Measurements from ENCODE around the gene MAD1L1. TPM values are rescaled to one million over a fixed set of nuclear protein-coding genes. Genes with fewer than 3 reads are reported as not detected.

MAD1L1 gene
- total and polyA plus RNA-seq, 2 donors (not counting 1 experiment from before 2014, with no cell fraction given) = 9.8 to 29.4 TPM

DNA sequence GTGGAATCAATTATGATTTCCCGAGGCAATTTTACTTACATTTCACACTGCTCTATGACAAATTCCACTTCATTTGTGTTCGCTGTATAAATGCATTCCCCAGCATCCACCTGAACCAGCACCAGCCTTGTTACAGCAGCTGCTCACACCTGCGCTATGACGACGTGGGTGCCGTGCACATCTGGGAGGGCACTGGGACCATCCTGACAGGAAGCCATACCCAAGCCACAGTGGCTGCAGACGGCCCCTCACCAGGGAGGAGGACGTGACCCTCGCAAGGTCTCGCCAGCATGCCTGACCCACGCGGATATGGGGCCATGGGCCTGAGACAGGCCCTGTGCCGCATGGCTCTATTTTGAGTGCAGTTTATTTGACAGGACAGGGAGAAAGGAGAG lies 201.3 kb downstream of the MAD1L1 start:
- TF ChIP-seq CTCF (conservative IDR thresholded peaks at IDR 0.05 in 1 of 2, IDR thresholded peaks at IDR 0.05 in 1 of 2; ENCODE audit: low read depth in 1 of 2, low read length in 2 of 2) = no peak
- TF ChIP-seq EZH2 (IDR thresholded peaks at IDR 0.05; ENCODE audit: low read length, missing control alignments) = no peak
- Histone ChIP-seq H3K9me3 (ENCODE audit: control insufficient read depth, insufficient read depth, low read depth, low read length) (no peaks in the 10 kb centered on the region), H4K20me1 (ENCODE audit: control insufficient read depth, extremely low read depth, insufficient read depth, low read length) (no peaks in the 10 kb centered on the region), H3K4me1 (ENCODE audit: control insufficient read depth, extremely low read depth, insufficient read depth, low read length) (no peaks in the 10 kb centered on the region), H2AFZ (ENCODE audit: low read length) (no peak overlapping the region), H3K27me3 (ENCODE audit: control insufficient read depth, insufficient read depth, low read length) (no peaks in the 10 kb centered on the region), H3K9ac (ENCODE audit: insufficient read depth, low read length) (no peak overlapping the region), H3K36me3 (ENCODE audit: control insufficient read depth, insufficient read depth, low read length) (no peaks in the 10 kb centered on the region), H3K27ac (ENCODE audit: insufficient read depth, low read length) (no peak overlapping the region), H3K4me3 (replicated peaks in 1 of 4; ENCODE audit: control extremely low read depth in 1 of 4, insufficient read depth in 1 of 4, low read depth in 3 of 4, low read length in 4 of 4) (no peak overlapping the region), H3K79me2 (ENCODE audit: control insufficient read depth, insufficient read depth, low read length) (no peaks in the 10 kb centered on the region), H3K4me2 (ENCODE audit: extremely low read depth, insufficient read depth, low read length) (no peak overlapping the region)
- DNase-seq (ENCODE audit: low read depth in 2 of 2) = no peak

GRCh38 chr7:2030475-2031450 lies 202.0 kb downstream of the MAD1L1 start:
- H3K4me2 ChIP-seq (ENCODE audit: extremely low read depth, insufficient read depth, low read length) = no peak overlapping the region
- no peak overlapping the region for H3K9ac ChIP-seq (ENCODE audit: insufficient read depth, low read length)
- H3K27ac ChIP-seq (ENCODE audit: insufficient read depth, low read length) = no peak overlapping the region
- no peak overlapping the region for H2AFZ ChIP-seq (ENCODE audit: low read length)
- H3K79me2 ChIP-seq (ENCODE audit: control insufficient read depth, insufficient read depth, low read length) = no peaks in the 10 kb centered on the region
- TF ChIP-seq CTCF (conservative IDR thresholded peaks at IDR 0.05 in 1 of 2, IDR thresholded peaks at IDR 0.05 in 1 of 2; ENCODE audit: low read depth in 1 of 2, low read length in 2 of 2) = no peak
- TF ChIP-seq EZH2 (IDR thresholded peaks at IDR 0.05; ENCODE audit: low read length, missing control alignments) = no peak
- no peak for DNase-seq (ENCODE audit: low read depth in 2 of 2)
- no peaks in the 10 kb centered on the region for H3K4me1 ChIP-seq (ENCODE audit: control insufficient read depth, extremely low read depth, insufficient read depth, low read length)
- no peaks in the 10 kb centered on the region for H3K27me3 ChIP-seq (ENCODE audit: control insufficient read depth, insufficient read depth, low read length)
- H3K9me3 ChIP-seq (ENCODE audit: control insufficient read depth, insufficient read depth, low read depth, low read length) = no peaks in the 10 kb centered on the region
- no peaks in the 10 kb centered on the region for H3K36me3 ChIP-seq (ENCODE audit: control insufficient read depth, insufficient read depth, low read length)
- H4K20me1 ChIP-seq (ENCODE audit: control insufficient read depth, extremely low read depth, insufficient read depth, low read length) = no peaks in the 10 kb centered on the region
- H3K4me3 ChIP-seq (replicated peaks in 1 of 4; ENCODE audit: control extremely low read depth in 1 of 4, insufficient read depth in 1 of 4, low read depth in 3 of 4, low read length in 4 of 4) = no peak overlapping the region

DNA sequence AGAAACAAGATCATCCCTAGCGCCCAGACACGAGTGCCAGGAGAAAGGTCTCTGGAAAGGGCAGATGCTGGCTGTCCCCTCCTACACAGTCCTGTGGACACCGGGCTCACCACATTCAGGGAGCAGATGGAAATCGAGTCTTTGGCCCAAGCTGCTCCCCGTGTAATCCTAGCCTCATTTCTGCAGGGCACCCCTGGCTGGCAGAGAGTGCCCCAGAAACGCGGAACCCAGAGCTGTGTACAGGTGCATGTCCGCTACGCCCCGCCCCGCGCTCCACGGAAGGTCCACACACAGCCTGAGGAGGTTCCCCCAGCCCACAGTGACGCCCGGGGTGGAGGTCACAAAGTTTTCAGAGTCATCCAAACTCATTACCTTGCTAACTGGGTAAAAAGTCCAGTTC lies 202.8 kb downstream of the MAD1L1 start:
- Histone ChIP-seq H3K4me1 (ENCODE audit: control insufficient read depth, extremely low read depth, insufficient read depth, low read length) (no peaks in the 10 kb centered on the region), H2AFZ (ENCODE audit: low read length) (no peak overlapping the region), H3K4me3 (replicated peaks in 1 of 4; ENCODE audit: control extremely low read depth in 1 of 4, insufficient read depth in 1 of 4, low read depth in 3 of 4, low read length in 4 of 4) (no peak overlapping the region), H3K36me3 (ENCODE audit: control insufficient read depth, insufficient read depth, low read length) (no peaks in the 10 kb centered on the region), H3K27me3 (ENCODE audit: control insufficient read depth, insufficient read depth, low read length) (no peaks in the 10 kb centered on the region), H4K20me1 (ENCODE audit: control insufficient read depth, extremely low read depth, insufficient read depth, low read length) (no peaks in the 10 kb centered on the region), H3K4me2 (ENCODE audit: extremely low read depth, insufficient read depth, low read length) (no peak overlapping the region), H3K79me2 (ENCODE audit: control insufficient read depth, insufficient read depth, low read length) (no peaks in the 10 kb centered on the region), H3K27ac (ENCODE audit: insufficient read depth, low read length) (no peak overlapping the region), H3K9ac (ENCODE audit: insufficient read depth, low read length) (no peak overlapping the region), H3K9me3 (ENCODE audit: control insufficient read depth, insufficient read depth, low read depth, low read length) (no peaks in the 10 kb centered on the region)
- DNase-seq (ENCODE audit: low read depth in 2 of 2) = no peak
- no peak for TF ChIP-seq CTCF (conservative IDR thresholded peaks at IDR 0.05 in 1 of 2, IDR thresholded peaks at IDR 0.05 in 1 of 2; ENCODE audit: low read depth in 1 of 2, low read length in 2 of 2)
- no peak for TF ChIP-seq EZH2 (IDR thresholded peaks at IDR 0.05; ENCODE audit: low read length, missing control alignments)

Data from fibroblast of lung (primary cell).